HepG2 (cell line): ENCODE data around the gene ZNF384. TPM values are rescaled to one million over a fixed set of nuclear protein-coding genes. Genes with fewer than 3 reads are reported as not detected.

Experiments
- ARID5B ChIP-seq: IDR thresholded peaks from 2 replicates; pipeline ENCODE4 v1.4.0; 2020; ENCODE audit warnings: mild to moderate bottlenecking, missing genetic modification reagents
- CCDC6 ChIP-seq: sonication (generic); formaldehyde crosslinking; IDR thresholded peaks from 2 replicates; pipeline ENCODE4 v1.8.1; 2022; ENCODE audit warnings: mild to moderate bottlenecking, missing genetic modification reagents, moderate library complexity
- E2F5 ChIP-seq: sonication (generic); formaldehyde crosslinking; conservative IDR thresholded peaks from 2 replicates; pipeline ENCODE4 v1.4.0; 2020; ENCODE audit warnings: missing genetic modification reagents
- ELF3 ChIP-seq: IDR thresholded peaks from 2 replicates; pipeline ENCODE4 v1.6.1; 2016; ENCODE audit warnings: missing genetic modification reagents, missing compliant biosample characterization
- GATAD1 ChIP-seq: IDR thresholded peaks from 2 replicates; pipeline ENCODE4 v1.6.1; 2016; ENCODE audit warnings: missing genetic modification reagents, missing compliant biosample characterization
- IRX3 ChIP-seq: sonication (generic); formaldehyde crosslinking; IDR thresholded peaks from 2 replicates; pipeline ENCODE4 v1.8.1; 2023; ENCODE audit warnings: mild to moderate bottlenecking, low read depth, missing genetic modification reagents, borderline replicate concordance
- MTA1 ChIP-seq: sonication (generic); formaldehyde crosslinking; IDR thresholded peaks from 2 replicates; pipeline ENCODE4 v1.4.0; 2020; ENCODE audit warnings: missing genetic modification reagents, mild to moderate bottlenecking, borderline replicate concordance
- MYC ChIP-seq: sonication (generic); formaldehyde crosslinking; IDR thresholded peaks from 2 replicates; pipeline ENCODE4 v1.9.0; 2021; ENCODE audit warnings: missing genetic modification reagents, borderline replicate concordance
- NFIB ChIP-seq: sonication (generic); formaldehyde crosslinking; IDR thresholded peaks from 2 replicates; pipeline ENCODE4 v1.9.0; 2021; ENCODE audit warnings: missing genetic modification reagents, mild to moderate bottlenecking, borderline replicate concordance
- NR2F2 ChIP-seq: IDR thresholded peaks from 2 replicates; pipeline ENCODE4 v1.6.1; 2012; ENCODE audit warnings: low read depth, inconsistent platforms, borderline replicate concordance
- ONECUT2 ChIP-seq: sonication (generic); formaldehyde crosslinking; IDR thresholded peaks from 2 replicates; pipeline ENCODE4 v1.4.0; 2020; ENCODE audit warnings: missing genetic modification reagents
- PHF8 ChIP-seq: sonication (generic); formaldehyde crosslinking; IDR thresholded peaks from 2 replicates; pipeline ENCODE4 v1.5.0; 2020; ENCODE audit warnings: missing genetic modification reagents
- SOX5 ChIP-seq: IDR thresholded peaks from 2 replicates; pipeline ENCODE4 v1.6.1; 2016; ENCODE audit warnings: borderline replicate concordance
- TARDBP ChIP-seq: sonication (generic); formaldehyde crosslinking; IDR thresholded peaks from 2 replicates; pipeline ENCODE4 v1.8.0; 2022; ENCODE audit warnings: mild to moderate bottlenecking, missing genetic modification reagents
- TBX2 ChIP-seq: sonication (generic); formaldehyde crosslinking; IDR thresholded peaks from 2 replicates; pipeline ENCODE4 v1.5.0; 2020; ENCODE audit warnings: missing genetic modification reagents, mild to moderate bottlenecking, borderline replicate concordance
- YEATS4 ChIP-seq: sonication (generic); formaldehyde crosslinking; IDR thresholded peaks from 2 replicates; pipeline ENCODE4 v1.4.0; 2020; ENCODE audit warnings: missing genetic modification reagents, borderline replicate concordance
- ZBTB1 ChIP-seq: sonication (generic); formaldehyde crosslinking; IDR thresholded peaks from 2 replicates; pipeline ENCODE4 v1.4.0; 2020; ENCODE audit warnings: missing genetic modification reagents, borderline replicate concordance
- ZNF333 ChIP-seq: sonication (generic); formaldehyde crosslinking; IDR thresholded peaks from 2 replicates; pipeline ENCODE4 v1.4.0; 2020; ENCODE audit warnings: mild to moderate bottlenecking, missing genetic modification reagents, borderline replicate concordance
- ZNF337 ChIP-seq: sonication (generic); formaldehyde crosslinking; IDR thresholded peaks from 2 replicates; pipeline ENCODE4 v1.5.1; 2020; ENCODE audit warnings: missing genetic modification reagents, low read depth, mild to moderate bottlenecking, borderline replicate concordance
- ZNF460 ChIP-seq: sonication (generic); formaldehyde crosslinking; IDR thresholded peaks from 2 replicates; pipeline ENCODE4 v1.5.1; 2020; ENCODE audit warnings: missing genetic modification reagents, mild to moderate bottlenecking, borderline replicate concordance
- ZNF552 ChIP-seq: sonication (generic); formaldehyde crosslinking; IDR thresholded peaks from 2 replicates; pipeline ENCODE4 v1.9.0; 2022; ENCODE audit warnings: missing genetic modification reagents, mild to moderate bottlenecking, borderline replicate concordance
- ZNF670 ChIP-seq: sonication (generic); formaldehyde crosslinking; IDR thresholded peaks from 2 replicates; pipeline ENCODE4 v1.8.0; 2022; ENCODE audit warnings: mild to moderate bottlenecking, missing genetic modification reagents, borderline replicate concordance
- ZNF674 ChIP-seq: sonication (generic); formaldehyde crosslinking; IDR thresholded peaks from 2 replicates; pipeline ENCODE4 v1.5.0; 2020; ENCODE audit warnings: low read depth, mild to moderate bottlenecking, missing genetic modification reagents
- ZNF737 ChIP-seq: sonication (generic); formaldehyde crosslinking; IDR thresholded peaks from 2 replicates; pipeline ENCODE4 v1.5.0; 2020; ENCODE audit warnings: missing genetic modification reagents, mild to moderate bottlenecking, borderline replicate concordance
- polyA plus RNA-seq, 8 experiments: library from polyadenylated mRNA; depleted of rRNA in 3 of 8; stranded (reverse) in 7 of 8; unstranded in 1 of 8; fragments of >200 nt; fragmentation: Illumina TruSeq in 4 of 8; extraction: Trizol in 4 of 8; gene quantifications; 2 replicates each; pipeline versions ENCODE4 v1.2.1 to v1.2.3, GENCODE V29; 2011 to 2016; ENCODE audit warnings: low read depth in 4 of 8, missing spikeins in 1 of 8, mixed read lengths in 1 of 8; ENCODE audit not compliant: insufficient read depth in 1 of 8
- total RNA-seq, 5 experiments: library from RNA; depleted of rRNA; stranded (reverse); fragments of >200 nt; fragmentation: Illumina TruSeq; extraction: Trizol; gene quantifications; 2 replicates each; pipeline ENCODE4 v1.2.3, GENCODE V29; 2016; ENCODE audit warnings: low read depth in 1 of 5

Gene ZNF384
- total and polyA plus RNA-seq, 2 of the 13 experiments (the other 11 are each of a cell fraction or from before 2014, with no cell fraction given), result 23.6 to 55.3 TPM

GRCh38 chr12:6662906-6663742 lies 26.1 kb downstream of the ZNF384 start, which contains the start of gene ING4 (continued):
- TF ChIP-seq TARDBP (CRISPR knock-in tag), result peak; percentile 86
- peak; percentile 55 for TF ChIP-seq SOX5
- no peak for TF ChIP-seq ZBTB1 (CRISPR knock-in tag)
- TF ChIP-seq NR2F2, result peak; percentile 12; the same call in 1 of the 2 replicates
- TF ChIP-seq ZNF552 (CRISPR knock-in tag), result no peak
- peak; percentile 79; the same call in 1 of the 2 replicates for TF ChIP-seq ELF3 (CRISPR knock-in tag)
- TF ChIP-seq NFIB (CRISPR knock-in tag), result no peak
- no peak for TF ChIP-seq IRX3 (CRISPR knock-in tag)
- no peak for TF ChIP-seq ZNF674
- TF ChIP-seq ZNF333 (CRISPR knock-in tag), result no peak; the same call in 1 of the 2 replicates
- no peak for TF ChIP-seq ZNF670 (CRISPR knock-in tag)
- TF ChIP-seq ARID5B (CRISPR knock-in tag), result peak; percentile 36; the same call in 1 of the 2 replicates
- TF ChIP-seq PHF8 (CRISPR knock-in tag), result peak; percentile 76
- no peak for TF ChIP-seq ONECUT2 (CRISPR knock-in tag)
- no peak for TF ChIP-seq MTA1 (CRISPR knock-in tag)
- TF ChIP-seq TBX2 (CRISPR knock-in tag), result peak; percentile 88
- TF ChIP-seq ZNF737 (CRISPR knock-in tag), result no peak; the same call in 1 of the 2 replicates
- no peak for TF ChIP-seq ZNF460 (CRISPR knock-in tag)
- TF ChIP-seq YEATS4 (CRISPR knock-in tag), result no peak; the same call in 1 of the 2 replicates
- TF ChIP-seq CCDC6 (CRISPR knock-in tag), result 0 out of 2 replicates have a peak, but pooled peaks have one; percentile 29
- 0 out of 2 replicates have a peak, but pooled peaks have one; percentile 22 for TF ChIP-seq E2F5 (CRISPR knock-in tag)
- TF ChIP-seq MYC (CRISPR knock-in tag), result peak; percentile 58; the same call in 1 of the 2 replicates
- TF ChIP-seq GATAD1 (CRISPR knock-in tag), result peak; percentile 95
- no peak for TF ChIP-seq ZNF337 (CRISPR knock-in tag)
